Measurements from ENCODE around the gene TSSK3. TPM values are rescaled to one million over a fixed set of nuclear protein-coding genes. Genes with fewer than 3 reads are reported as not detected.

The TSSK3 gene
- total and polyA plus RNA-seq, 9 of the 15 experiments (the other 6 are each of a cell fraction or from before 2014, with no cell fraction given) = 0.27 to 2.8 (median 1.9) TPM

GRCh38 chr1:32394141-32394889, 32.0 kb downstream of the TSSK3 start, which contains the start of gene BSDC1 (continued):
- no peak for TF ChIP-seq MCM2 (IDR thresholded peaks at IDR 0.05; ENCODE audit: low read depth)
- TF ChIP-seq MAFF (IDR thresholded peaks at IDR 0.05; ENCODE audit: low read length) = no peak
- TF ChIP-seq BRCA1 (IDR thresholded peaks at IDR 0.05) = no peak
- no peak for TF ChIP-seq BRCA1 (CRISPR knock-in tag; IDR thresholded peaks at IDR 0.05)
- TF ChIP-seq BRD4 (IDR thresholded peaks at IDR 0.05) = peak; percentile 60; the same call in 1 of the 2 replicates
- TF ChIP-seq SETDB1 (IDR thresholded peaks at IDR 0.05; ENCODE audit: low read length) = no peak
- TF ChIP-seq TGIF2 (CRISPR knock-in tag; IDR thresholded peaks at IDR 0.05) = no peak
- no peak for TF ChIP-seq MCM5 (IDR thresholded peaks at IDR 0.05; ENCODE audit: low read depth)
- no peak; the same call in 1 of the 2 replicates for TF ChIP-seq GATA2 (CRISPR knock-in tag; IDR thresholded peaks at IDR 0.05)
- no peak for TF ChIP-seq ESRRB (CRISPR knock-in tag; IDR thresholded peaks at IDR 0.05; ENCODE audit: borderline replicate concordance)
- peak; percentile 74 to 90; a peak in 3 of 4 replicates for TF ChIP-seq TBL1XR1 (IDR thresholded peaks at IDR 0.05; ENCODE audit: low read length in 2 of 2)
- no peak for TF ChIP-seq RNF219 (CRISPR knock-in tag; IDR thresholded peaks at IDR 0.05)
- no peak for TF ChIP-seq NFE2L1 (tag; IDR thresholded peaks at IDR 0.05; ENCODE audit: borderline replicate concordance, low read depth)
- TF ChIP-seq BDP1 (IDR thresholded peaks at IDR 0.05; ENCODE audit: insufficient read depth, insufficient read length) = no peak
- TF ChIP-seq RBM14 (IDR thresholded peaks at IDR 0.05; ENCODE audit: borderline replicate concordance, insufficient read depth, low read depth, low read length) = no peak
- TF ChIP-seq EWSR1 (IDR thresholded peaks at IDR 0.05; ENCODE audit: borderline replicate concordance, low read depth, partially characterized antibody) = no peak
- no peak for TF ChIP-seq MECOM (CRISPR knock-in tag; IDR thresholded peaks at IDR 0.05)
- TF ChIP-seq FOXP1 (CRISPR knock-in tag; IDR thresholded peaks at IDR 0.05) = peak; percentile 21; the same call in 1 of the 2 replicates
- peak in 1 of 3 experiments; percentile 59; a peak in 2 of 6 replicates for TF ChIP-seq ZBTB11 (CRISPR knock-in tag; IDR thresholded peaks at IDR 0.05)
- TF ChIP-seq CBFA2T3 (IDR thresholded peaks at IDR 0.05) = peak; percentile 64
- TF ChIP-seq ELF1 (tag; IDR thresholded peaks at IDR 0.05) = no peak
- TF ChIP-seq ZKSCAN8 (CRISPR knock-in tag; IDR thresholded peaks at IDR 0.05) = no peak
- no peak for TF ChIP-seq DDX20 (tag; IDR thresholded peaks at IDR 0.05; ENCODE audit: low read depth)
